Progenitor cell of endocrine pancreas (in vitro differentiated cells): ENCODE measurements around the gene RGS1. TPM values are rescaled to one million over a fixed set of nuclear protein-coding genes. Genes with fewer than 3 reads are reported as not detected.
"Not testable (repeated sequence)": the region's sequence is repeated elsewhere in the genome, so short reads cannot be mapped to it uniquely, and the experiment has no call there.

Experiments
- DNase-seq: peaks from one replicate; pipeline ENCODE4 v3.0.0; 2021; ENCODE audit warnings: low spot score; ENCODE audit not compliant: unreplicated experiment
- H3K27ac Mint-ChIP-seq: 2 replicates; pipeline ENCODE4 v1.8.0; 2021; ENCODE audit warnings: mild to moderate bottlenecking, moderate library complexity, mixed read lengths
- H3K27me3 Mint-ChIP-seq: 2 replicates; pipeline ENCODE4 v1.8.0; 2021; ENCODE audit warnings: mixed read lengths
- H3K36me3 Mint-ChIP-seq: 2 replicates; pipeline ENCODE4 v1.8.0; 2022; ENCODE audit warnings: mixed read lengths; ENCODE audit not compliant: insufficient read depth
- H3K4me1 Mint-ChIP-seq: 2 replicates; pipeline ENCODE4 v1.8.0; 2021; ENCODE audit warnings: low read depth, mixed read lengths
- H3K4me3 Mint-ChIP-seq: 2 replicates; pipeline ENCODE4 v1.8.0; 2021; ENCODE audit warnings: low read depth, mild to moderate bottlenecking, moderate library complexity, mixed read lengths
- H3K9me3 Mint-ChIP-seq: 2 replicates; pipeline ENCODE4 v1.8.0; 2021; ENCODE audit warnings: low read depth, mixed read lengths
- CTCF ChIP-seq: fragments of 200-600 bp; sonication (generic); IDR thresholded peaks from one replicate; pipeline ENCODE4 v1.5.0; 2021; ENCODE audit warnings: antibody characterized with exemption, mild to moderate bottlenecking; ENCODE audit not compliant: unreplicated experiment
- total RNA-seq: library from RNA; stranded (reverse); gene quantifications from 2 replicates; pipeline ENCODE4 v1.2.1, GENCODE V29; 2021

Gene RGS1
- total RNA-seq, 1 donor from 2014 or later = 0.26 TPM

- peaks cover 2% of the 10 kb centered on the region for H3K36me3 Mint-ChIP-seq
- H3K4me3 Mint-ChIP-seq = no peak overlapping the region
- H3K9me3 Mint-ChIP-seq = peaks cover 9% of the 10 kb centered on the region
- no peak for DNase-seq
- no peak overlapping the region for H3K27ac Mint-ChIP-seq
- TF ChIP-seq CTCF = no peak
- H3K4me1 Mint-ChIP-seq = peaks cover 20% of the 10 kb centered on the region
- H3K27me3 Mint-ChIP-seq = no peaks in the 10 kb centered on the region
Observed at GRCh38 chr1:192530254-192530653, 45.3 kb upstream of the RGS1 start.

DNA sequence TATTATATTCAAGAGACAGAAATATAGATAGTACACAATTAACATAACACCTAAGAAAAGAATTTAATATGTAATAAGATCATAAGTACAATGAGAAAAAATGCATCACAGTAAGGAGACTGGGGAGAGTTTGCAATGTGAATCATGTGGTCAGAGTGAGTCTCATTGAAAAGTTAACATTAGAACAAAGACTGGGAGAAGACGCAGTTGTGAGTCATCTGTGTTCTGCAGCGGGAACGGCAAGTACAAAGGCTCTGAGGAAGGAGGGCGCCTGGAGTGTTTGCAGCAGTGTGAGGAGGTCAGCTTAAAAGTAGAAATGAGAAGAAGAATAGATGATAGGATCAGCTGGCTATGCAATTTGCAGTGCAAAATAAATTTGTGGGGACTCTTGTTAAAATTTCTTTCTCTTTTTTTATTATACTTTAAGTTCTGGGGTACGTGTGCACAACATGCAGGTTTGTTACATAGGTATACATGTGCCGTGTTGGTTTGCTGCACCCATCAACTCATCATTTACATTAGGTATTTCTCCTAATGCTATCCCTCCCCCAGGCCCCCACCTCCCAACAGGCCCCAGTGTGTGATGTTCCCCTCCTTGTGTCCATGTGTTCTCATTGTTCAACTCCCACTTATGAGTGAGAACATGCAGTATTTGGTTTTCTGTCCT lies 44.4 kb upstream of the RGS1 start:
- not testable (repeated sequence) for H3K4me3 Mint-ChIP-seq, DNase-seq, H3K27me3 Mint-ChIP-seq, H3K9me3 Mint-ChIP-seq, H3K27ac Mint-ChIP-seq, H3K36me3 Mint-ChIP-seq
- peaks cover 20% of the 10 kb centered on the region for H3K4me1 Mint-ChIP-seq

- Mint-ChIP-seq H3K4me3 (no peak overlapping the region), H3K27ac (no peak overlapping the region), H3K27me3 (no peaks in the 10 kb centered on the region)
Observed at GRCh38 chr1:192534666-192535065, 40.9 kb upstream of the RGS1 start.

DNA sequence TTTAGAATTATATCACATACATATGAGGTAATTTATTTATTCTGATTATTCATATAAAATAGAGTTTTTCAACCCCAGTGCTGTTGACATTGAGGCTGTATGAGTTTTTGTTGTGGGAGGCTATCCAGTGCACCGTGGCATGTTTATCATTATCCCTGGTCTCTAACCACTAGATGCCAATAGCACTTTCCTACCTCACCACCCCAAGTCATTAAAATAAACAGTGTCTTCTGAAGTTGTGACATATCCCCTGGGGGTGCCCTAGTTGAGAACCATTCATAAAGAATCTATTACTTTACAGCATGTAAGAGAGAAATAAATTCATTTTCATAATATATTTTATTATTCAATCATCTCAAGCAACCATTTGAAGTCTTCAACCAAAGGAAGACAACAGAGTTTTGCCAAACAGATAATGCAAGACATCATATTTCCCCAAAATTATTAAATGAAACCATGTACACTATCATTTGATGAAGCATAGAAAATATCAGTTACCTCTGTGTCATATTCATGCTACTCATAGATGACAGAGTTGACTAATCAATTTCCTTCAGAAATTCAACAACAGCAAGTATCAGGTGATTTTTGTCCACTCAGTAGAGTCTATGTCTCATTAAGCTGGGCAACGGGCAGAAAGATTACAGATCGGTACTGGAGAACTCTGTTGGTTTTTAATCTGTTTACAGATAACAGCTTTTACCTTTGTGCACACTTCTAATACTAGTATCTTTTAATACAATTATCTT lies 39.5 kb upstream of the RGS1 start:
- H3K4me3 Mint-ChIP-seq = no peak overlapping the region
- peaks cover 30% of the 10 kb centered on the region for H3K4me1 Mint-ChIP-seq
- no peak for TF ChIP-seq CTCF
- H3K27me3 Mint-ChIP-seq = no peaks in the 10 kb centered on the region
- no peak for DNase-seq
- no peak overlapping the region for H3K27ac Mint-ChIP-seq
- H3K36me3 Mint-ChIP-seq = peaks cover under 1% of the 10 kb centered on the region
- peaks cover 9% of the 10 kb centered on the region for H3K9me3 Mint-ChIP-seq

More at GRCh38 chr1:192534666-192535065, 40.9 kb upstream of the RGS1 start:
- peaks cover 2% of the 10 kb centered on the region for H3K36me3 Mint-ChIP-seq
- peaks cover 10% of the 10 kb centered on the region for H3K9me3 Mint-ChIP-seq
- no peak for DNase-seq
- H3K4me1 Mint-ChIP-seq = peaks cover 25% of the 10 kb centered on the region
- no peak for TF ChIP-seq CTCF

- TF ChIP-seq CTCF = no peak
- Mint-ChIP-seq H3K27me3 (no peaks in the 10 kb centered on the region), H3K4me3 (no peak overlapping the region), H3K4me1 (peaks cover 26% of the 10 kb centered on the region), H3K27ac (peak overlapping the region; percentile 42), H3K36me3 (no peaks in the 10 kb centered on the region), H3K9me3 (peaks cover 6% of the 10 kb centered on the region)
- no peak for DNase-seq
Observed at GRCh38 chr1:192538407-192539296, 36.9 kb upstream of the RGS1 start.
